Measurements from ENCODE around the gene FEV.

DNA sequence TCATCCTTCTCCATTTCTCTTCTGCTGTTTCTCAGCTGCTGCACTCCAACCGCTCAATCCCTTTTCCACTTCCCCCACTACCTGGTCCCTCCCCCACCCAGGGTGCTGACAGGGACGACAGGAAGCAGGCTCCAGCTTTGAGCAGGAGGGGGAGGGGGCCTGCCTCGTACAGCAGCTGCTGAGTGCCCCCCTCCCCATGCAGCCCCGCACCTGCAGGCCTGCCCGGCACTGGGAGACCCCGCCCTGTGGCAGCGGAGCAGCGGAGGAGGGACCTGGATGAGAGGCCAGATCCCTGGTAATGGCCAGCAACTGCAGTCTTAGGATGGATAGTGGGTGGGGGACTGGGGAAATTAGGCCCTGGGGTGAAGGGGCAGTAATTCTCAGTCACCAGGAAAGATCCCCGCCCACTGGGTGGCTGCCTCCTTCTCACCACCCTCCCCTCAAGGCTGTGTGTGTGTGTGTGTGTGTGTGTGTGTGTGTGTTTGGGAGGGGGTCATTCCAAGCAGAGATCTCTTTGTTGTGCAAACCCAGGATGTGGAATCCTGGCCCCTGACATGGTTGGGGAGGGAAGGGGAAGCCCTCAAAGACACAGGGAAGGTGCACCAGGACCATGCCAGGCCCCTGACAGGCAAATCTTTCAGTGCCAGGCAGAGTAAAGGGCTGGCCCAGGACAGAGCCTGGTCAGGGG lies 15.0 kb upstream of the FEV start:
- TF ChIP-seq TAF1 (IDR thresholded peaks at IDR 0.05; ENCODE audit: low read depth) (no peak), POLR2AphosphoS5 (IDR thresholded peaks at IDR 0.05) (no peak), EP300 (conservative IDR thresholded peaks at IDR 0.05; ENCODE audit: poor library complexity, severe bottlenecking) (no peak)
- TF ChIP-seq, protein P1, sequence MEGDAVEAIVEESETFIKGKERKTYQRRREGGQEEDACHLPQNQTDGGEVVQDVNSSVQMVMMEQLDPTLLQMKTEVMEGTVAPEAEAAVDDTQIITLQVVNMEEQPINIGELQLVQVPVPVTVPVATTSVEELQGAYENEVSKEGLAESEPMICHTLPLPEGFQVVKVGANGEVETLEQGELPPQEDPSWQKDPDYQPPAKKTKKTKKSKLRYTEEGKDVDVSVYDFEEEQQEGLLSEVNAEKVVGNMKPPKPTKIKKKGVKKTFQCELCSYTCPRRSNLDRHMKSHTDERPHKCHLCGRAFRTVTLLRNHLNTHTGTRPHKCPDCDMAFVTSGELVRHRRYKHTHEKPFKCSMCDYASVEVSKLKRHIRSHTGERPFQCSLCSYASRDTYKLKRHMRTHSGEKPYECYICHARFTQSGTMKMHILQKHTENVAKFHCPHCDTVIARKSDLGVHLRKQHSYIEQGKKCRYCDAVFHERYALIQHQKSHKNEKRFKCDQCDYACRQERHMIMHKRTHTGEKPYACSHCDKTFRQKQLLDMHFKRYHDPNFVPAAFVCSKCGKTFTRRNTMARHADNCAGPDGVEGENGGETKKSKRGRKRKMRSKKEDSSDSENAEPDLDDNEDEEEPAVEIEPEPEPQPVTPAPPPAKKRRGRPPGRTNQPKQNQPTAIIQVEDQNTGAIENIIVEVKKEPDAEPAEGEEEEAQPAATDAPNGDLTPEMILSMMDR (IDR thresholded peaks at IDR 0.05; ENCODE audit: poor library complexity, severe bottlenecking) = no peak
- TF ChIP-seq, protein P2, sequence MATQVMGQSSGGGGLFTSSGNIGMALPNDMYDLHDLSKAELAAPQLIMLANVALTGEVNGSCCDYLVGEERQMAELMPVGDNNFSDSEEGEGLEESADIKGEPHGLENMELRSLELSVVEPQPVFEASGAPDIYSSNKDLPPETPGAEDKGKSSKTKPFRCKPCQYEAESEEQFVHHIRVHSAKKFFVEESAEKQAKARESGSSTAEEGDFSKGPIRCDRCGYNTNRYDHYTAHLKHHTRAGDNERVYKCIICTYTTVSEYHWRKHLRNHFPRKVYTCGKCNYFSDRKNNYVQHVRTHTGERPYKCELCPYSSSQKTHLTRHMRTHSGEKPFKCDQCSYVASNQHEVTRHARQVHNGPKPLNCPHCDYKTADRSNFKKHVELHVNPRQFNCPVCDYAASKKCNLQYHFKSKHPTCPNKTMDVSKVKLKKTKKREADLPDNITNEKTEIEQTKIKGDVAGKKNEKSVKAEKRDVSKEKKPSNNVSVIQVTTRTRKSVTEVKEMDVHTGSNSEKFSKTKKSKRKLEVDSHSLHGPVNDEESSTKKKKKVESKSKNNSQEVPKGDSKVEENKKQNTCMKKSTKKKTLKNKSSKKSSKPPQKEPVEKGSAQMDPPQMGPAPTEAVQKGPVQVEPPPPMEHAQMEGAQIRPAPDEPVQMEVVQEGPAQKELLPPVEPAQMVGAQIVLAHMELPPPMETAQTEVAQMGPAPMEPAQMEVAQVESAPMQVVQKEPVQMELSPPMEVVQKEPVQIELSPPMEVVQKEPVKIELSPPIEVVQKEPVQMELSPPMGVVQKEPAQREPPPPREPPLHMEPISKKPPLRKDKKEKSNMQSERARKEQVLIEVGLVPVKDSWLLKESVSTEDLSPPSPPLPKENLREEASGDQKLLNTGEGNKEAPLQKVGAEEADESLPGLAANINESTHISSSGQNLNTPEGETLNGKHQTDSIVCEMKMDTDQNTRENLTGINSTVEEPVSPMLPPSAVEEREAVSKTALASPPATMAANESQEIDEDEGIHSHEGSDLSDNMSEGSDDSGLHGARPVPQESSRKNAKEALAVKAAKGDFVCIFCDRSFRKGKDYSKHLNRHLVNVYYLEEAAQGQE (IDR thresholded peaks at IDR 0.05; ENCODE audit: borderline replicate concordance) = no peak
